Measurements from ENCODE around the gene ZBTB46. TPM values are rescaled to one million over a fixed set of nuclear protein-coding genes. Genes with fewer than 3 reads are reported as not detected.

Gene ZBTB46
- total RNA-seq, 1 experiment from 2014 or later, result 27.1 TPM

GRCh38 chr20:63714858-63715257 lies 116.2 kb downstream of the ZBTB46 start:
- no peak overlapping the region for H4K91ac ChIP-seq (ENCODE audit: insufficient read length, low read depth, low read length)
- H3T11ph ChIP-seq (ENCODE audit: low read length), result no peak overlapping the region
- H4K20me1 ChIP-seq (ENCODE audit: control insufficient read depth, insufficient read depth, insufficient read length), result no peaks in the 10 kb centered on the region
- no peak overlapping the region for H3K23ac ChIP-seq (ENCODE audit: insufficient read length, low read depth, low read length)
- no peak overlapping the region for H2BK5ac ChIP-seq (ENCODE audit: insufficient read length, low read length)
- WGBS (ENCODE audit: extremely low coverage, insufficient read length, low lambda C conversion rate), result no CpG with 5 or more reads among the region's 5 CpGs
- H3K27ac ChIP-seq (ENCODE audit: insufficient read length, low read depth, low read length), result no peak overlapping the region
- Mint-ChIP-seq H3K27ac (no peak overlapping the region), H3K4me1 (no peaks in the 10 kb centered on the region), H3K4me3 (no peak overlapping the region), H3K27me3 (ENCODE audit: low read depth) (no peaks in the 10 kb centered on the region), H3K36me3 (ENCODE audit: insufficient read depth in 1 of 3, low read depth in 3 of 3) (peaks cover 51 to 67% (median 63%) of the 10 kb centered on the region in 3 experiments), H3K9me3 (peaks cover 0 to 5% of the 10 kb centered on the region in 2 experiments; a peak in 4 of 5 replicates)
- no peak overlapping the region for H2AK5ac ChIP-seq (ENCODE audit: insufficient read length, low read length)
- H2AFZ ChIP-seq (ENCODE audit: low read length), result no peak overlapping the region
- no peak overlapping the region for H2BK20ac ChIP-seq (ENCODE audit: low read depth, low read length, poor library complexity, severe bottlenecking)
- H3K9ac ChIP-seq (ENCODE audit: extremely low read depth, insufficient read length, low read length), result no peak overlapping the region
- TF ChIP-seq, protein P1, sequence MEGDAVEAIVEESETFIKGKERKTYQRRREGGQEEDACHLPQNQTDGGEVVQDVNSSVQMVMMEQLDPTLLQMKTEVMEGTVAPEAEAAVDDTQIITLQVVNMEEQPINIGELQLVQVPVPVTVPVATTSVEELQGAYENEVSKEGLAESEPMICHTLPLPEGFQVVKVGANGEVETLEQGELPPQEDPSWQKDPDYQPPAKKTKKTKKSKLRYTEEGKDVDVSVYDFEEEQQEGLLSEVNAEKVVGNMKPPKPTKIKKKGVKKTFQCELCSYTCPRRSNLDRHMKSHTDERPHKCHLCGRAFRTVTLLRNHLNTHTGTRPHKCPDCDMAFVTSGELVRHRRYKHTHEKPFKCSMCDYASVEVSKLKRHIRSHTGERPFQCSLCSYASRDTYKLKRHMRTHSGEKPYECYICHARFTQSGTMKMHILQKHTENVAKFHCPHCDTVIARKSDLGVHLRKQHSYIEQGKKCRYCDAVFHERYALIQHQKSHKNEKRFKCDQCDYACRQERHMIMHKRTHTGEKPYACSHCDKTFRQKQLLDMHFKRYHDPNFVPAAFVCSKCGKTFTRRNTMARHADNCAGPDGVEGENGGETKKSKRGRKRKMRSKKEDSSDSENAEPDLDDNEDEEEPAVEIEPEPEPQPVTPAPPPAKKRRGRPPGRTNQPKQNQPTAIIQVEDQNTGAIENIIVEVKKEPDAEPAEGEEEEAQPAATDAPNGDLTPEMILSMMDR (conservative IDR thresholded peaks at IDR 0.05), result no peak
- H4K5ac ChIP-seq (ENCODE audit: insufficient read length, low read depth, low read length), result no peak overlapping the region
- H3K27me3 ChIP-seq (ENCODE audit: insufficient read depth, low read length), result no peaks in the 10 kb centered on the region
- H3K18ac ChIP-seq (ENCODE audit: insufficient read length, low read depth, low read length), result no peak overlapping the region
- peaks cover 7% of the 10 kb centered on the region for H3K79me1 ChIP-seq (ENCODE audit: insufficient read depth, low read depth, low read length, poor library complexity, severe bottlenecking)
- no peak overlapping the region for H2BK120ac ChIP-seq (ENCODE audit: low read depth, low read length, poor library complexity, severe bottlenecking)
- no peaks in the 10 kb centered on the region for H3K9me3 ChIP-seq (ENCODE audit: control insufficient read depth, low read depth, low read length)
- H3K4me1 ChIP-seq (ENCODE audit: insufficient read depth, low read length), result no peaks in the 10 kb centered on the region
- H2BK15ac ChIP-seq (ENCODE audit: low read depth, low read length), result no peak overlapping the region
- H3K23me2 ChIP-seq (ENCODE audit: insufficient read length, low read depth, low read length, poor library complexity, severe bottlenecking), result no peaks in the 10 kb centered on the region
- H3K4ac ChIP-seq (ENCODE audit: low read depth, low read length), result no peak overlapping the region
- no peak overlapping the region for H3K14ac ChIP-seq (ENCODE audit: insufficient read depth, low read length)
- H2BK12ac ChIP-seq (ENCODE audit: insufficient read length, low read depth, low read length), result no peak overlapping the region
- H4K8ac ChIP-seq (replicated peaks; ENCODE audit: insufficient read length, low read depth, low read length), result no peak overlapping the region
- H3K79me2 ChIP-seq (ENCODE audit: insufficient read depth, low read length), result peaks cover 4% of the 10 kb centered on the region; the same call in 1 of the 2 replicates
- H3K56ac ChIP-seq (ENCODE audit: insufficient read length, low read depth, low read length), result no peak overlapping the region
- H3K4me2 ChIP-seq (ENCODE audit: insufficient read depth, insufficient read length, low read length), result no peak overlapping the region
- no peak for DNase-seq
